HS-27A (cell line): ENCODE results near the gene PLA2G4B.

Source experiments
- DNase-seq: peaks from one replicate; pipeline ENCODE4 v3.0.0-alpha.2; 2012; ENCODE audit warnings: low read depth, missing footprints

PLA2G4B gene

DNA sequence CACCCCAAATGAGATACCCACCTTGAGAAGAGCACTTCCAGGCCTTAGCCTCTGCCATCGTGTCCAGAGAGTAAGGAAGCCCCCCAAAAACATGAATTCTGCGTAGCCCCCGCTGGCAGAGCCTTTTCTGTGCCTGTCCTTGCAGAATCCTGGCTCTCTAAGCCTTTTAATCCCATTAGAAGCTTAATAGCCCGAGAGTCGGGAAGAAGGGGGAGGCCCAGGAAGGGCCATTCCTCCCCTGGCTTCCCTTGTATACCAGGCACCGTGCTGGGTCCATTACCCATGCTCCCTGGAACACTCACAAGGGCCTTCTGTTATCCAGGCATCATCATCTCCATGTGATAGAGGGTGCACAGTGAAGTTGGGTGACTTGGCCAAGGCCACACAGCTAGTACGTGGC, 48.1 kb downstream of the PLA2G4B start:
- DNase-seq = no peak

DNA sequence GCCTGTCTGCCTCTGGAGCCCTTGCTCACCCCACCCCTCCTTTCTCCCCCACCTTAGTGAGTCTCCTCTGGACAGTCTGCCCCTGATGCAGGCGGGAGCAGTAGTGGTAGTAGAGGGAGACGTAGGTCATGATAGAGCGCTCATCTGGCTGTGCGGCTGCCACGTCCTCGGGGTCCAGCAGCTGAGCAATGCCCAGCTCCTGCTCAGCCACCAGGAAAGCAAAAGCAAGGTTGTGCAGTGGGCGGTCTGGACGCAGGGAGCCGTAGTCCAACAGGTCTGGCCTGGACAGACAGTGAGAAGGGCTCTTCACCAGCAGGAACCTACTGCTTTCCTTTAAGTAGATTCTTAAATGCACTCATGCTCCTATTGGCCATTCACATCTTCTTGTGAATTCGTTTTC, 48.5 kb downstream of the PLA2G4B start:
- DNase-seq = no peak

DNA sequence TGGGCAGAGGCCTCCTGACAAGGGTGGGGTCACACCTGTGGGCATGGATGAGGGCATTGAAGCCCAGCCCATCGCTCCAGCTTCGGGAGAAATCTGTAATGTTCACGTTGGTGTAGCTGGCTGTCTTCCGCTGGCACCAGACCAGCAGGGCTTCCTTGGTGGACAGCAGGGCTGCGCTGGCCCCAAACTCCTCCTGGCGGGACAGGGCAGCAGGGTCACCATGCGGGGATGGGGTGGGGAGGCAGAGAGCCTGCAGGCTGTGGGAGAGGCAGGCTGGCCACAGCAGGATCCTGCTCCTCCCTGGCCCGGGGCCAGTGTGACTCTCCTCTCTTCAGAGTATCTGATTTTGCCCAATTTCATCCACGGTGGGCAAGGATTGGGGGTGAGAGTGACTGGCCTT, 49.2 kb downstream of the PLA2G4B start:
- no peak for DNase-seq

DNA sequence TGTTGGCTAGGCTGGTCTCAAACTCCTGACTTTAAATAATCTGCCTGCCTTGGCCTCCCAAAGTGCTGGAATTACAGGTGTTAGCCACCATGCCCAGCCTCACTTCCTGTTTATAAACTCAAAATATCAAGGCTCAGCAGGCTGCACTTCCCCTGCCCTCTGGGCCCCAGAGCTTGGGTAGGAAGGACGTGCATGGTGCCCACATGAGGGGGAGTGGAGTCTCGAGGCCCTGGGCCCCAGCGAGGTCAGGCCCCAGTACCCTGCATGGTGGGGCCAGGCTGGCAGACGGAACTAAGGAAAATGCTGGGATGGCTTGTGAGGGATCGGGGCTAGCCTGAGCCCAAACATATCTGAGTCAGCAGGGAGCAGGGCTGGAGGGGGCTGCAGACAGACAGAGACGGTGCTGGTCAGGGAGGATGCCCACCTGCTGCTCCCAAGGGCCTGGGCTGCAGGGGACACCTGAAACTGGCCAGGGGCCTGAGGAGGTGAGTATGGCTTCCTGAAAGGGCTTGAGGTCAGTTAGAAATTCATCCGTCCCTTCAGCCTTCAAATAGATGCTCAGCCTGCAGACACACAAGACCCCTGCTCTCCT, 50.1 kb downstream of the PLA2G4B start:
- DNase-seq = no peak

GRCh38 chr15:41890050-41890690, 51.5 kb downstream of the PLA2G4B start:
- no peak for DNase-seq

DNA sequence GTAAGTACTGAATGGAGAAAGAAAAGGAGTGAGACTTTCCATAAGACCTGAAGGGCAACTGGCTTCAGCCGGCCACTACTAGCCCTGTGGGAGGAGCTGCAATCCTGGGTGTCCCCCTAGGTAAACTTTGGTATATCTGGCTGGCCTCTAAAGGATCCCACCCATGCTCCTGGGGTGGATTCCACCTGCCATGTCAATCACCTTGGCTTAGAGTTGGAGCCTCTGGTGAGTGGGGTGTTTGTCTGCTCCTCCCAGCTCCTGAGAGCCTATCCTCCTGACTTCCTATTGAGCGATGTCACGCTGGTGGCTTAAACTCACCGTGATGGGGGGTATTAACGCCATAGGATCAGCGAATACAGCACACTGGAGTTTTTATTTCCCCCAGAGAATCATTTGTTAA, 52.6 kb downstream of the PLA2G4B start:
- DNase-seq = no peak

GRCh38 chr15:41891946-41892345, 53.3 kb downstream of the PLA2G4B start:
- no peak for DNase-seq

- no peak for DNase-seq
Observed at GRCh38 chr15:41892621-41893421, 54.2 kb downstream of the PLA2G4B start.

DNA sequence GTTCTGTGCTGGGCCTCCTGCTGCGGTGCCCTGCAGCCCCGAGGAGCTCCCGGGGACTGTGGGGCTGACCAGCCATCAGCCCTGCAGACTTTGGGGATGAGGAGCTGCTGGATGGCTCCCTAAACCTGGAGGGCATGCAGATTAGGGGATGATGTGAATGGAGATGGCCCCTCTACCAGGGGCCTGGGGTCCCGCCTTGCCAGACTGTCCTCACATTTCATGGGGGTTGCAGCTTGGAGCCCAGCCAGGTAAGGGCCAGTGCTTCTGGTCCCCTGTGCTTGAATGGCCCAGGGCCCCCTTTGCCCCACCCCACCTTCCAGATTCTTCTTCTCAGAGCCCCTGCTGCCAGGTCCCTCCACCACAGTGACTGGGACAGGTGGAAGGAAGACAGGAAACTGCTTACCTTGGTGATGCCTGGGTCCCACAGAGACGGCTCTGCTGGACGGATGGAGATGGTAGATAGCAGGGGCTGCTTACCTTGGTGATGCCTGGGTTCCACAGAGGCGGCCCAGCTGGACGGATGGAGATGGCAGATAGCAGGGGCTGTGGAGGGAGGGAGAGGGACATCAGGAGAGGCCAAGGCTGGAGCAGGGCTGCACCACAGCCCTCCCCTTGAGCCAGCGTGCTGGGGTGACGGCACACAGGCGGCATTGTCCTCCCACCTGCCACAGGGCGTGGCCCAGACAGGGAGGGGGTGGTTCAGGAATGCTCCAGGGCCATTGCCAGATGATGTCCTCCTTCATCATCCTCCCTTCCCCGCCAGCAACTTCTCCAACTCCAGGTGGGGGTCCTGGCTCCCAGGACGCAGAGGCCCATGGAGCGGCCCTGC, 55.0 kb downstream of the PLA2G4B start, which contains the start of gene SPTBN5:
Gene SPTBN5, minus strand, starts transcription at position 632 of the 829 bp plus-strand sequence. Its CDS starts 556 bp downstream, at position 76.
- no peak for DNase-seq

DNA sequence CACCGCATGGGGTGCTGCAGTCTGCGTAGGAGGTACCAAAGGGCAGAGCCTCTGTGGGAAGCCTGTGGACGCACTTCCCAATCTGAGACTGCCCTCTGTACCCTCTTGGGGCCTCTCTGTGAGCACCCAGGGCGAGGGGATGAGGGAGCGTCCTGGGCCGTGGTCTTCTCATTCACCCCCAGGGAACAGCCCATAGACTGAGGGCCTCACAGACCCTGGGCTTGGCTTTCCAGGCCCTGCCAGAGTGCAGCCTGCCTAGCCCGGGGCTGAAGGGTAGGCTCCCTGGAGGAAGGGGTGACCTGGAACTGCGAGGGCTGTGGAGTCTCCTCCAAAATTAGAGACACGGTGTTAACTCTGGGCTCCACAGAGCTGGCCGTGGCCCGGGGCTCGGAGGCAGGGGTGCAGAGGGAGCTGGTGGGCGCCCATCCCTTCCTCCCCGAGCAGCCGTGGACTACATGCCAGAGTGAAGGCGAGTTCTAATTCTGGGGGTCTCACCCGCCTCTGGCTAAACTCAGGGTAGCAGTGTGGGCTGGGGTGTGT, 55.7 kb downstream of the PLA2G4B start:
- no peak for DNase-seq

- no peak for DNase-seq
Observed at GRCh38 chr15:41894791-41895463, 56.3 kb downstream of the PLA2G4B start.

- DNase-seq = no peak
Observed at GRCh38 chr15:41895491-41895890, 56.8 kb downstream of the PLA2G4B start.

- no peak for DNase-seq
Observed at GRCh38 chr15:41895957-41896356, 57.3 kb downstream of the PLA2G4B start.

DNA sequence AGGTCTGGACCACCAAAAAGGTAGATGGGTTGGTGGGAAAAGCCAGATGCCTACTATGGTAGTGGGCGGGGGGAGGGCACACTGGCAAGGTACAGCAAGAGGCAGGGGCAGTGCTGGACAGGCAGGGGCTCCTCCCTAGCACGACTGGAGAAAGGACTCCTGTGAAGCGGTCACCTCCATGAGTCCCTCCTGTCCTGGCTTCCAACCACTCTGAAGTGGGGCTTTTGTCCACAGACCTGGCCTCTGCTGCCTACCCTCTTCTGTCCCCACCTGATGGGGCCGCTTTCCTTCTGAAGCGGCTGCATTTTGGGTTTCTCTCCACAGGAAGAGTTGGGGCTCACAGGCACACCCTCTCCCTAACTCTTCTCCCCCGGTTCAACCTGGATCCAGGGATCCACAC, 57.9 kb downstream of the PLA2G4B start:
- DNase-seq = no peak

GRCh38 chr15:41897363-41897799, 58.7 kb downstream of the PLA2G4B start:
- no peak for DNase-seq
